ENCODE measurements around the gene MORF4L1. TPM values are rescaled to one million over a fixed set of nuclear protein-coding genes. Genes with fewer than 3 reads are reported as not detected.
A peak's percentile ranks its signal among the peaks of the same experiment; 100 is the strongest.
"Not testable (repeated sequence)": the region's sequence is repeated elsewhere in the genome, so short reads cannot be mapped to it uniquely, and the experiment has no call there.

Gene MORF4L1
- total RNA-seq = 309 TPM

- peak; percentile 97 for DNase-seq (ENCODE audit: low spot score)
Measured at GRCh38 chr15:78872155-78872971, at the start of gene MORF4L1. MORF4L1 (plus strand) TSS chr15:78872890; CDS start chr15:78873018, 128 bp downstream.

- DNase-seq (ENCODE audit: low spot score) = peak; percentile 57
Measured at GRCh38 chr15:78828920-78829319, 43.8 kb upstream of the MORF4L1 start.

- DNase-seq (ENCODE audit: low spot score) = no peak
Measured at GRCh38 chr15:78830514-78831228, 42.0 kb upstream of the MORF4L1 start.

- no peak for DNase-seq (ENCODE audit: low spot score)
Measured at GRCh38 chr15:78831229-78832207, 41.2 kb upstream of the MORF4L1 start.

GRCh38 chr15:78836333-78836732 lies 36.4 kb upstream of the MORF4L1 start:
- DNase-seq (ENCODE audit: low spot score) = no peak

GRCh38 chr15:78837131-78837530 lies 35.6 kb upstream of the MORF4L1 start:
- DNase-seq (ENCODE audit: low spot score) = no peak

GRCh38 chr15:78837543-78837942 lies 35.1 kb upstream of the MORF4L1 start:
- no peak for DNase-seq (ENCODE audit: low spot score)

GRCh38 chr15:78838489-78838888 lies 34.2 kb upstream of the MORF4L1 start:
- DNase-seq (ENCODE audit: low spot score) = peak; percentile 60

- DNase-seq (ENCODE audit: low spot score) = not testable (repeated sequence)
Measured at GRCh38 chr15:78839151-78839550, 33.5 kb upstream of the MORF4L1 start.

- DNase-seq (ENCODE audit: low spot score) = no peak
Measured at GRCh38 chr15:78840661-78841375, 31.9 kb upstream of the MORF4L1 start.

GRCh38 chr15:78841376-78841706 lies 31.3 kb upstream of the MORF4L1 start:
- DNase-seq (ENCODE audit: low spot score) = no peak

GRCh38 chr15:78841891-78842290 lies 30.8 kb upstream of the MORF4L1 start:
- DNase-seq (ENCODE audit: low spot score) = no peak

- no peak for DNase-seq (ENCODE audit: low spot score)
Measured at GRCh38 chr15:78842519-78842918, 30.2 kb upstream of the MORF4L1 start.

GRCh38 chr15:78846906-78847305 lies 25.8 kb upstream of the MORF4L1 start:
- not testable (repeated sequence) for DNase-seq (ENCODE audit: low spot score)

- not testable (repeated sequence) for DNase-seq (ENCODE audit: low spot score)
Measured at GRCh38 chr15:78847387-78847906, 25.2 kb upstream of the MORF4L1 start.

GRCh38 chr15:78850352-78850751 lies 22.3 kb upstream of the MORF4L1 start:
- DNase-seq (ENCODE audit: low spot score) = no peak

GRCh38 chr15:78850941-78851755 lies 21.5 kb upstream of the MORF4L1 start:
- DNase-seq (ENCODE audit: low spot score) = no peak

GRCh38 chr15:78853500-78853899 lies 19.2 kb upstream of the MORF4L1 start:
- no peak for DNase-seq (ENCODE audit: low spot score)

GRCh38 chr15:78854833-78855372 lies 17.8 kb upstream of the MORF4L1 start:
- DNase-seq (ENCODE audit: low spot score) = no peak

GRCh38 chr15:78855746-78856145 lies 16.9 kb upstream of the MORF4L1 start:
- no peak for DNase-seq (ENCODE audit: low spot score)
